Progenitor cell of endocrine pancreas (in vitro differentiated cells): Measurements from ENCODE around the gene SENP3. TPM values are rescaled to one million over a fixed set of nuclear protein-coding genes. Genes with fewer than 3 reads are reported as not detected.

Experiments
- DNase-seq: peaks from one replicate; pipeline ENCODE4 v3.0.0; 2021; ENCODE audit warnings: low spot score; ENCODE audit not compliant: unreplicated experiment
- H3K27ac Mint-ChIP-seq: 2 replicates; pipeline ENCODE4 v1.8.0; 2021; ENCODE audit warnings: mild to moderate bottlenecking, moderate library complexity, mixed read lengths
- H3K27me3 Mint-ChIP-seq: 2 replicates; pipeline ENCODE4 v1.8.0; 2021; ENCODE audit warnings: mixed read lengths
- H3K36me3 Mint-ChIP-seq: 2 replicates; pipeline ENCODE4 v1.8.0; 2022; ENCODE audit warnings: mixed read lengths; ENCODE audit not compliant: insufficient read depth
- H3K4me1 Mint-ChIP-seq: 2 replicates; pipeline ENCODE4 v1.8.0; 2021; ENCODE audit warnings: low read depth, mixed read lengths
- H3K4me3 Mint-ChIP-seq: 2 replicates; pipeline ENCODE4 v1.8.0; 2021; ENCODE audit warnings: low read depth, mild to moderate bottlenecking, moderate library complexity, mixed read lengths
- H3K9me3 Mint-ChIP-seq: 2 replicates; pipeline ENCODE4 v1.8.0; 2021; ENCODE audit warnings: low read depth, mixed read lengths
- CTCF ChIP-seq: fragments of 200-600 bp; sonication (generic); IDR thresholded peaks from one replicate; pipeline ENCODE4 v1.5.0; 2021; ENCODE audit warnings: antibody characterized with exemption, mild to moderate bottlenecking; ENCODE audit not compliant: unreplicated experiment
- total RNA-seq: library from RNA; stranded (reverse); gene quantifications from 2 replicates; pipeline ENCODE4 v1.2.1, GENCODE V29; 2021

SENP3 gene
- total RNA-seq, 1 donor from 2014 or later: 62.5 TPM

GRCh38 chr17:7579001-7579833, 17.5 kb downstream of the SENP3 start, which contains the start of gene CD68:
TSS of gene CD68 (plus strand) at chr17:7579638. CDS start at chr17:7579678, 40 bp downstream.
- H3K27ac Mint-ChIP-seq: peak within 1 kb of the TSS; percentile 97
- no peak for DNase-seq
- H3K27me3 Mint-ChIP-seq: no peaks in the 10 kb centered on the region
- peaks cover 45% of the 10 kb centered on the region for H3K4me1 Mint-ChIP-seq
- no peaks in the 10 kb centered on the region for H3K9me3 Mint-ChIP-seq
- no peak for TF ChIP-seq CTCF
- H3K36me3 Mint-ChIP-seq: peaks cover 35% of the 10 kb centered on the region
- peak within 1 kb of the TSS; percentile 31 for H3K4me3 Mint-ChIP-seq

- Mint-ChIP-seq H3K4me1 (peaks cover 42% of the 10 kb centered on the region), H3K27me3 (no peaks in the 10 kb centered on the region), H3K36me3 (peaks cover 32% of the 10 kb centered on the region), H3K4me3 (no peak overlapping the region), H3K27ac (peak overlapping the region; percentile 97), H3K9me3 (no peaks in the 10 kb centered on the region)
- no peak for DNase-seq
- TF ChIP-seq CTCF: no peak
Observed at GRCh38 chr17:7579834-7580603, 18.3 kb downstream of the SENP3 start.

GRCh38 chr17:7580604-7581575, 19.2 kb downstream of the SENP3 start:
- H3K9me3 Mint-ChIP-seq: no peaks in the 10 kb centered on the region
- peaks cover 39% of the 10 kb centered on the region for H3K4me1 Mint-ChIP-seq
- peak overlapping the region; percentile 29 for H3K4me3 Mint-ChIP-seq
- H3K36me3 Mint-ChIP-seq: peaks cover 28% of the 10 kb centered on the region
- no peak for TF ChIP-seq CTCF
- no peak for DNase-seq
- H3K27me3 Mint-ChIP-seq: no peaks in the 10 kb centered on the region
- H3K27ac Mint-ChIP-seq: peak overlapping the region; percentile 85

- DNase-seq: no peak
- Mint-ChIP-seq H3K4me3 (peak overlapping the region; percentile 56), H3K4me1 (peaks cover 38% of the 10 kb centered on the region), H3K27me3 (no peaks in the 10 kb centered on the region), H3K36me3 (peaks cover 20% of the 10 kb centered on the region), H3K9me3 (no peaks in the 10 kb centered on the region), H3K27ac (peak overlapping the region; percentile 100)
- no peak for TF ChIP-seq CTCF
Observed at GRCh38 chr17:7582396-7583252, 20.9 kb downstream of the SENP3 start.
